PC-9 (cell line): ENCODE results near the gene EYA2.

Experiments
- CTCF ChIP-seq: fragments of 200-600 bp; sonication (generic); conservative IDR thresholded peaks from 2 replicates; pipeline ENCODE4 v1.6.1; 2017; ENCODE audit warnings: mixed run types, antibody characterized with exemption, mild to moderate bottlenecking, moderate library complexity
- EZH2 ChIP-seq: fragments of 200-600 bp; sonication (generic); IDR thresholded peaks from 2 replicates; pipeline ENCODE4 v1.8.0; 2017; ENCODE audit warnings: antibody characterized with exemption, low read depth

DNA sequence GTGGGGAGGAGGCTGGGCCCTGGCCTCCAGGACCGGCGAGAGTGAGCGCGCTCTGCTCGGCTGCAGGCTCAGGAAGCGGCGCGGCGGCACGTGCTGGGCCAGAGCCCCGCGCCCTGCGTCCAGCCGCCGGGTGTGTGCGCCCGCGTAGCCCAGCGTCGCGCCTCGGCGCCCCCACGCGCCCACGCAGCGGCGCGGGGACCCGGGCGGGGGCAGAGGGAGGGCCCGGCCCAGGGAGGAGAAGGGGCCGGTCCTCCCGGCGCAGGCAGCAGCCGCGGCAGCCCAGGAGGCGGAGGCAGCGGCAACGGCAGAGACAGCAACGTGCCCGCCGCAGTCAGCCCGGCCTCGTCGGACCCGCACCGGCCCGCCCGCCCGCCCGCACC lies at the start of gene EYA2:
- TF ChIP-seq CTCF (no peak), EZH2 (no peak)
